ENCODE data around the gene FAM98C. TPM values are rescaled to one million over a fixed set of nuclear protein-coding genes. Genes with fewer than 3 reads are reported as not detected.
"Not testable (repeated sequence)": the region's sequence is repeated elsewhere in the genome, so short reads cannot be mapped to it uniquely, and the experiment has no call there.

Gene FAM98C
- polyA plus RNA-seq, 1 donor (not counting 4 experiments of a cell fraction or from before 2014, with no cell fraction given): 5.8 TPM

DNA sequence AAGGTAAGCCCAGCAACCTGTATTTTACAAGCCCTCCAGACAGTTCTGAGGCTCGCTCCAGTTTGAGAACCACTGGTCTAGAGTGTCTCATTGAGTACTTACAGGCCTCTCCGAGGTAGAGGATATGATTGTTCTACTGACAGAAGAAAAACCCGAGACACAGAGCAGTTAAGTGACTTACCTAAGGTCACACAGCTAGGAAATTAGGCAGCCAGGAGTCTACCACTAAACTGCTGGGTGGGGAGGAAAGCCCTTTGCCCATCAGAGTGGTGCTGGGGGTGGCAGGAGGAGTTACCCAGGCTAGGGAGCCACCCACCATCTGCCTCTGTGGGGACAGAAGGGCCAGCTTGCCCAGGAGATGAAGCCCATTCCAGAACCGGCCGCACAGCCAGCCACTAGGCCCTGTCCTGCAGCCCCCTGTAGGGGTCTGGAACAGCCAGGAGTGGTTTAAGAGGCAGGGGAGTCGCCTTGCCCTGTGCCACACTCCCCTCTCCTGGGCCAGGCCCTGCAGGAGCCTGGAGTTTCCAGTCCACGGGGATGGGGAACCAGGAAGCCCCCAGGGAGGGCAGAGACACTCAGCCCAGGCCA is 22.4 kb downstream of the FAM98C start:
- Histone ChIP-seq H3K27me3 (ENCODE audit: control insufficient read depth, extremely low read depth, insufficient read depth, low read length) (peaks cover 5% of the 10 kb centered on the region), H3K4me1 (ENCODE audit: control insufficient read depth, extremely low read depth, insufficient read depth, low read length) (no peaks in the 10 kb centered on the region), H3K9me1 (ENCODE audit: control insufficient read depth, extremely low read depth, insufficient read depth, low read length) (no peaks in the 10 kb centered on the region), H3K9me3 (ENCODE audit: control insufficient read depth, low read depth, low read length) (no peaks in the 10 kb centered on the region), H3K4me2 (ENCODE audit: control insufficient read depth, extremely low read depth, insufficient read depth, low read depth, low read length) (no peak overlapping the region), H2AFZ (ENCODE audit: control insufficient read depth, low read length) (no peak overlapping the region), H3K27ac (ENCODE audit: control insufficient read depth, insufficient read depth, low read length) (no peak overlapping the region), H3K9ac (ENCODE audit: control insufficient read depth, extremely low read depth, insufficient read depth, low read length) (no peak overlapping the region), H3K79me2 (ENCODE audit: control insufficient read depth, insufficient read depth, low read length) (no peaks in the 10 kb centered on the region), H3K36me3 (ENCODE audit: control insufficient read depth in 2 of 2, extremely low read depth in 1 of 2, insufficient read depth in 2 of 2, low read length in 2 of 2) (no peaks in the 10 kb centered on the region), H3K4me3 (ENCODE audit: control insufficient read depth in 2 of 3, extremely low read depth in 1 of 3, insufficient read depth in 2 of 3, low read depth in 1 of 3, low read length in 3 of 3) (no peak overlapping the region), H4K20me1 (ENCODE audit: control insufficient read depth, extremely low read depth, insufficient read depth, low read length) (no peaks in the 10 kb centered on the region)
- DNase-seq (ENCODE audit: low read depth, low spot score) (no peak), FAIRE-seq (no peak)
- dilution Hi-C loops (cut with MboI; ENCODE audit: extremely low pct_ligation_motif_present, low sequenced_read_pairs): no loop called here
- TF ChIP-seq EZH2 (IDR thresholded peaks at IDR 0.05; ENCODE audit: low read length): no peak
- TF ChIP-seq, protein P1, sequence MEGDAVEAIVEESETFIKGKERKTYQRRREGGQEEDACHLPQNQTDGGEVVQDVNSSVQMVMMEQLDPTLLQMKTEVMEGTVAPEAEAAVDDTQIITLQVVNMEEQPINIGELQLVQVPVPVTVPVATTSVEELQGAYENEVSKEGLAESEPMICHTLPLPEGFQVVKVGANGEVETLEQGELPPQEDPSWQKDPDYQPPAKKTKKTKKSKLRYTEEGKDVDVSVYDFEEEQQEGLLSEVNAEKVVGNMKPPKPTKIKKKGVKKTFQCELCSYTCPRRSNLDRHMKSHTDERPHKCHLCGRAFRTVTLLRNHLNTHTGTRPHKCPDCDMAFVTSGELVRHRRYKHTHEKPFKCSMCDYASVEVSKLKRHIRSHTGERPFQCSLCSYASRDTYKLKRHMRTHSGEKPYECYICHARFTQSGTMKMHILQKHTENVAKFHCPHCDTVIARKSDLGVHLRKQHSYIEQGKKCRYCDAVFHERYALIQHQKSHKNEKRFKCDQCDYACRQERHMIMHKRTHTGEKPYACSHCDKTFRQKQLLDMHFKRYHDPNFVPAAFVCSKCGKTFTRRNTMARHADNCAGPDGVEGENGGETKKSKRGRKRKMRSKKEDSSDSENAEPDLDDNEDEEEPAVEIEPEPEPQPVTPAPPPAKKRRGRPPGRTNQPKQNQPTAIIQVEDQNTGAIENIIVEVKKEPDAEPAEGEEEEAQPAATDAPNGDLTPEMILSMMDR (optimal IDR thresholded peaks at IDR 0.05 in 1 of 3, IDR thresholded peaks at IDR 0.05 in 1 of 3, conservative IDR thresholded peaks at IDR 0.05 in 1 of 3; ENCODE audit: extremely low read depth in 1 of 3, insufficient read depth in 2 of 3, low read length in 3 of 3): no peak

DNA sequence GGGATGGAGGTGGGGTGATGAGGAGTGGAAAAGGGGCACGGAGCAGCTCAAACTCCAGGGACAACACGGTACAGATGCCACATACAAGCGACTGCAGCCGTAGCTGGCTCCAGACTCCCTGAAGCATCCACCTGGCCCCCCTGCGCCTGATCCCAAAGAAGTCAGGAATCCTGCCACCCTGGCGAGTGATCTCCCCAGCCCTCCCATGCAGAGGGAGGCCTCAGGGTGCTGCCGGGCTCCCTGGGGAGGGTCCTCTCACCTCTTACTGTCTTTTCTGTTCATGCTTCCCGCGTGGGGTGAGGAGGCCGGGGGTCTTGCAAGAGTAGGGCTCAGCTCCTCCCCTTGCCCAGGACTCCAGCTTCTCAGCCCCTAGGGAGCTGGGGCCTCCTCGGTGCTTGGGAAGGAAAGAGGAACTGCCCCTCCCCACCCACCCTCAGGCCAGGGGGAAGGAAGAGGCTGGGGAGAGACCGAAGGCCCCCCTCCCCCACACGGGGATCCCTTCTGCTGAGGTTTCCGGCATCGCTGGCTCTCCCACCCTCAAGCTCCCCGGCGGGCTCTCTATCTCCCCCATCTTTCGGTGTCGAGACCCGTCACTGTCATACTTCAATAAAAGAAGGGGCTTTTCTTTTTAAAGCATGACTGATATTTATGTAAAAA is 23.0 kb downstream of the FAM98C start, which contains the start of gene RASGRP4:
TSS of gene RASGRP4 (minus strand) at position 410 of the 657 bp plus-strand sequence. CDS start at position 282, 128 bp downstream.
- no peak within 1 kb of the TSS for H3K9ac ChIP-seq (ENCODE audit: control insufficient read depth, extremely low read depth, insufficient read depth, low read length)
- no peaks in the 10 kb centered on the region for H3K36me3 ChIP-seq (ENCODE audit: control insufficient read depth in 2 of 2, extremely low read depth in 1 of 2, insufficient read depth in 2 of 2, low read length in 2 of 2)
- no peaks in the 10 kb centered on the region for H3K79me2 ChIP-seq (ENCODE audit: control insufficient read depth, insufficient read depth, low read length)
- H3K27ac ChIP-seq (ENCODE audit: control insufficient read depth, insufficient read depth, low read length): no peak within 1 kb of the TSS
- no peaks in the 10 kb centered on the region for H3K9me1 ChIP-seq (ENCODE audit: control insufficient read depth, extremely low read depth, insufficient read depth, low read length)
- H3K4me1 ChIP-seq (ENCODE audit: control insufficient read depth, extremely low read depth, insufficient read depth, low read length): no peaks in the 10 kb centered on the region
- dilution Hi-C loops (cut with MboI; ENCODE audit: extremely low pct_ligation_motif_present, low sequenced_read_pairs): no loop called here
- FAIRE-seq (no peak), DNase-seq (ENCODE audit: low read depth, low spot score) (no peak)
- no peak within 1 kb of the TSS for H2AFZ ChIP-seq (ENCODE audit: control insufficient read depth, low read length)
- no peaks in the 10 kb centered on the region for H4K20me1 ChIP-seq (ENCODE audit: control insufficient read depth, extremely low read depth, insufficient read depth, low read length)
- H3K4me3 ChIP-seq (ENCODE audit: control insufficient read depth in 2 of 3, extremely low read depth in 1 of 3, insufficient read depth in 2 of 3, low read depth in 1 of 3, low read length in 3 of 3): no peak within 1 kb of the TSS
- H3K9me3 ChIP-seq (ENCODE audit: control insufficient read depth, low read depth, low read length): no peaks in the 10 kb centered on the region
- H3K27me3 ChIP-seq (ENCODE audit: control insufficient read depth, extremely low read depth, insufficient read depth, low read length): peaks cover 5% of the 10 kb centered on the region
- H3K4me2 ChIP-seq (ENCODE audit: control insufficient read depth, extremely low read depth, insufficient read depth, low read depth, low read length): no peak within 1 kb of the TSS
- TF ChIP-seq, protein P1 (optimal IDR thresholded peaks at IDR 0.05 in 1 of 3, IDR thresholded peaks at IDR 0.05 in 1 of 3, conservative IDR thresholded peaks at IDR 0.05 in 1 of 3; ENCODE audit: extremely low read depth in 1 of 3, insufficient read depth in 2 of 3, low read length in 3 of 3): no peak
- TF ChIP-seq EZH2 (IDR thresholded peaks at IDR 0.05; ENCODE audit: low read length): no peak

DNA sequence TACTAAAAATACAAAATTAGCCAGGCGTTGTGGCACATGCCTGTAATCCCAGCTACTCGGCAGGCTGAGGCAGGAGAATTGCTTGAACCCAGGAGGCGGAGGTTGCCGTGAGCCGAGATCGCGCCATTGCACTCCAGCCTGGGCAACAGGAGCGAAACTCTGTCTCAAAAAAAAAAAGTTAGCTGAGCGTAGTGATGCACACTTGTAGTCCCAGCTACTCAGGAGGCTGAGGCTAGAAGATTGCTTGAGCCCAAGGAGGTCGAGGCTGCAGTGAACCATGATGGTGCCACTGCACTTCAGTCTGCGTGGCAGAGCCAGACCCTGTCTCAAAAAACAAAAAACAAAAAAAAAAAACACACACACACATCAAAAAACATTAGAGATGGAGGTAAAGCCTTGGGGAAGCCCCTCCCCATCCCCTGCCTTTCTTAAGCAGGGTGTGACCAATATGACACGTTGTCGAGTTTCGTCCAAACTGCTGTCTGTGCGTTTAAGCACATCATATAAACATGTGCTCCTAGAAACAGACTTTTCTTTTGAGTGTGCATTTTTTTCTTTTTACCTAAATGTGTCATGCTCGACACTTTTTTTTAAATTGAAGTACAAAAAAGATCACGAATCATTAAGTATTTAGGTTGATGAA is 24.3 kb downstream of the FAM98C start:
- H3K4me3 ChIP-seq (ENCODE audit: control insufficient read depth in 2 of 3, extremely low read depth in 1 of 3, insufficient read depth in 2 of 3, low read depth in 1 of 3, low read length in 3 of 3); H4K20me1 ChIP-seq (ENCODE audit: control insufficient read depth, extremely low read depth, insufficient read depth, low read length); H3K9ac ChIP-seq (ENCODE audit: control insufficient read depth, extremely low read depth, insufficient read depth, low read length); H3K27me3 ChIP-seq (ENCODE audit: control insufficient read depth, extremely low read depth, insufficient read depth, low read length); H3K79me2 ChIP-seq (ENCODE audit: control insufficient read depth, insufficient read depth, low read length); H3K27ac ChIP-seq (ENCODE audit: control insufficient read depth, insufficient read depth, low read length); DNase-seq (ENCODE audit: low read depth, low spot score); H2AFZ ChIP-seq (ENCODE audit: control insufficient read depth, low read length); H3K4me2 ChIP-seq (ENCODE audit: control insufficient read depth, extremely low read depth, insufficient read depth, low read depth, low read length); dilution Hi-C loops (cut with MboI; ENCODE audit: extremely low pct_ligation_motif_present, low sequenced_read_pairs); H3K4me1 ChIP-seq (ENCODE audit: control insufficient read depth, extremely low read depth, insufficient read depth, low read length); H3K36me3 ChIP-seq (ENCODE audit: control insufficient read depth in 2 of 2, extremely low read depth in 1 of 2, insufficient read depth in 2 of 2, low read length in 2 of 2); H3K9me1 ChIP-seq (ENCODE audit: control insufficient read depth, extremely low read depth, insufficient read depth, low read length); FAIRE-seq; H3K9me3 ChIP-seq (ENCODE audit: control insufficient read depth, low read depth, low read length): not testable (repeated sequence)

All from keratinocyte (primary cell).